ENCODE data around the gene RNASEH2A. TPM values are rescaled to one million over a fixed set of nuclear protein-coding genes. Genes with fewer than 3 reads are reported as not detected.

The RNASEH2A gene
- total RNA-seq, 1 donor, result 22.9 TPM

DNA sequence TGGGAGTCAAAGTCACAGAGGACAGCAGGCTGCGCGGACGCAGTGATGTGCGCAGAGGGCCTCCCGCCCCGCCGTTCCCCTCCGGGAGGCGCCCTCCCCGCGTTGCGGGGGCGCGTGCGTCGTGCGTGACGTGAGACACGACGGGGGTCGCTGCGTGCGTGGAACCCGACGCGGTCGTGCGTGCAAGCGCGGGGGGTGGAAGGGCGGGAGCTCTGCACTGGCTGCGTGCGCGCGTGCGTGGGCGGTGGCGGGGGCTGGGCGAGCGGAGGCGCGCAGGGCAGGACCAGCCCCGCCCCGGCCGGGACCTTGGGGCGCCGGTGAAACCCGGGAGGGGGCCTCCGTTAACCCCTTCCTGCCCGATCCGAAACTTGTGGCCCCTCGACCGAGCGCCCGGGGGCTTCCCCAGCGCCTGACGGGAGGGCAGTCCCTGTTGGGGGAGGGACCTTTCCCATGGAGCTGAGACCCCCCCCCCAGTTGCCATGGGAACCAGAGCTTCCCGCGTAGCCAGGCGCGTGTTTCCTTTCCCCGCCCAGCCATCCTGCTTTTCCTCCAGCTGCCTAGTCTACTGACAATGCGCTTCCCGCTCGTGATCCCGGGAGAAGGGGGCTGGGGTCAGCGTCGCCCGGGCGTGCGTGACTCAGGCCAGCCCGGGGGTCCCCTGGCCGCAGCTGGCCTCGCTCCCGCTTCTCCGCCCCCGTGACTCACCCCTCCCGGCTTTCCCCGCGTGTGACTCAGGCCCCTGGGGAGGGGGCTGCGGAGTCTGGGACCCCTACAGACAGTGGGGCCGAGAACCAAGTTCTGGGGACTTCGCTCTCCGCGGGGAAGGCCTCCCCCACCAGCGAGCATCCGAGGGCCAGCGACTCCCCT is 23.7 kb upstream of the RNASEH2A start:
- TF ChIP-seq, protein P1, sequence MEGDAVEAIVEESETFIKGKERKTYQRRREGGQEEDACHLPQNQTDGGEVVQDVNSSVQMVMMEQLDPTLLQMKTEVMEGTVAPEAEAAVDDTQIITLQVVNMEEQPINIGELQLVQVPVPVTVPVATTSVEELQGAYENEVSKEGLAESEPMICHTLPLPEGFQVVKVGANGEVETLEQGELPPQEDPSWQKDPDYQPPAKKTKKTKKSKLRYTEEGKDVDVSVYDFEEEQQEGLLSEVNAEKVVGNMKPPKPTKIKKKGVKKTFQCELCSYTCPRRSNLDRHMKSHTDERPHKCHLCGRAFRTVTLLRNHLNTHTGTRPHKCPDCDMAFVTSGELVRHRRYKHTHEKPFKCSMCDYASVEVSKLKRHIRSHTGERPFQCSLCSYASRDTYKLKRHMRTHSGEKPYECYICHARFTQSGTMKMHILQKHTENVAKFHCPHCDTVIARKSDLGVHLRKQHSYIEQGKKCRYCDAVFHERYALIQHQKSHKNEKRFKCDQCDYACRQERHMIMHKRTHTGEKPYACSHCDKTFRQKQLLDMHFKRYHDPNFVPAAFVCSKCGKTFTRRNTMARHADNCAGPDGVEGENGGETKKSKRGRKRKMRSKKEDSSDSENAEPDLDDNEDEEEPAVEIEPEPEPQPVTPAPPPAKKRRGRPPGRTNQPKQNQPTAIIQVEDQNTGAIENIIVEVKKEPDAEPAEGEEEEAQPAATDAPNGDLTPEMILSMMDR (IDR thresholded peaks at IDR 0.05; ENCODE audit: insufficient read depth, low read depth, low read length), result peak; percentile 17
- DNase-seq (ENCODE audit: low read depth), result peak; percentile 90
- H3K4me3 ChIP-seq (ENCODE audit: low read depth, low read length), result peak overlapping the region; percentile 57

DNA sequence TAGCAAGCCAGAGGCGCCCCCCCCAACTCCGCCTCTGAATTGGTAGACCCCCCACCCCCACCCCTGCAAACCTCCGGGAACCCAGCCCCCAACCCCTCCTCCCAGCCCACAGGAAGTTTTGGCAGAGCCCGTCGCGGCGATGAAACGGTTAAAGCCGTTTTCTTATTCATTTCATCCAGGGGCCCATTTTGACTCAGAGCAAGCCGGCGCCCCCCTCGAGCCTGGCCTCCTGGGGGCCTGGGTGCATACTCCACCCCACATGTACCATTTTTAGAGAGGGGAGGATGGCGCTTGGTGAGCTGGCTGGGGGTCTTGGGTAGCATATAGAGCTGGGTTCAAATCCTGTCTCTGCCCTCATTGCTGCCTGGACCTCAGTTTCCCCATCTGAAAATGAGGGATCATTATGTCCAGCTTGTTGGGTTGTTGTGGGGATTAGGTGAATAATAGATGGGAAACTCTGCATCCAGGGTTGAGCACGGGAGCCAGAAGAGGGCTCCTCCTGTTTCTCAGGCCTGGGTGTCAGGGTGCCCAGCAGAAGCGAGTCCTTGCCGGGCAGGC is 23.0 kb upstream of the RNASEH2A start:
- TF ChIP-seq, protein P1 (IDR thresholded peaks at IDR 0.05; ENCODE audit: insufficient read depth, low read depth, low read length), result no peak
- no peak for DNase-seq (ENCODE audit: low read depth)
- peak overlapping the region; percentile 57 for H3K4me3 ChIP-seq (ENCODE audit: low read depth, low read length)

DNA sequence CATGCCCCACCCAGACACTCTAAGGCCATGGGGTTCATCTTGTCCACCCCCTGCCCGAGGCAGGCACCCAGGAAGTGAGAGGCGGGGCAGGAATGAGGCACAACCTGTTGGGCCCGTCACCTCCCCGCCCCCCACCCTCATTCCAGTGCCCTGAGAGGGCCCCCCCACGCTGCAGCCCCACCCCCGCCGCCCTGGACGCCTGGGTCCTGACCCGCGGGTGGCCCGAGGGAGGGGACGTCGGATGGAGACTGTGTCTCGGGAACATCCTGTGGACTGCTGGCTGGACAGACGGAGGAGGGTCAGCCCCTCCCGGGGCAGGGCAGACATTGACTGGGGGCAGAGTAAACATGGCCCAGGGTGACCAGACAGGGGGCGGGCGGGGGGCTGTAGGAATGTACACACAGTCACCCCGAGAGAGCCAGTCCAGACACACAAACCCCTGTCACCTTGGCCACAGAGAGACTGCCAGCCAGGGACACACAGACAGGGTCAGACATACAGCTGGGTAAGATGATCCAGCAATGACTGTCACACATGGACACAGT is 22.5 kb upstream of the RNASEH2A start:
- TF ChIP-seq, protein P1 (IDR thresholded peaks at IDR 0.05; ENCODE audit: insufficient read depth, low read depth, low read length), result no peak

DNA sequence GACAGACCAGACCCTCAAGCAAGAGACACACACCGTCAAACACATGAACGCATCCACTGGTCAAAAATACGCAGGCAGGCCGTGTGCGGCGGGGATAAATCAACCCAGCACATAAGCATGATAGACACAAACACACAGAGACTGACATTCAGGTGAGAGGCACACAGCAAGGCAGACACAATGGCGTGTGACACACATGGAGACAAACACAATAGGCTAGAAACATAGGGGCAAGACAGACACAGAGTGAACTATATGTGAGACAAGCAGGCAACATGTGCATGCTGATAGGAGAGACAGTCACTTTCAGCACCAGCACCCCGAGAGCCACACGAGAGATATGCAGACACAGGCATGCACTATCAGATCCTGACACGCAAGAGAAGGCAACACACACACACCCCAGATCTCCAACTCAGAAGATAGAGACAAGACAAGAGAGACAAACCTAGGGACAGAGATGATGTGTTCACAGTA is 22.0 kb upstream of the RNASEH2A start:
- peak; percentile 63 for DNase-seq (ENCODE audit: low read depth)
- TF ChIP-seq, protein P1 (IDR thresholded peaks at IDR 0.05; ENCODE audit: insufficient read depth, low read depth, low read length), result no peak
- no peak overlapping the region for H3K4me3 ChIP-seq (ENCODE audit: low read depth, low read length)

More for the DNA sequence above, 22.5 kb upstream of the RNASEH2A start:
- H3K4me3 ChIP-seq (ENCODE audit: low read depth, low read length), result no peak overlapping the region
- peak; percentile 68 for DNase-seq (ENCODE audit: low read depth)

DNA sequence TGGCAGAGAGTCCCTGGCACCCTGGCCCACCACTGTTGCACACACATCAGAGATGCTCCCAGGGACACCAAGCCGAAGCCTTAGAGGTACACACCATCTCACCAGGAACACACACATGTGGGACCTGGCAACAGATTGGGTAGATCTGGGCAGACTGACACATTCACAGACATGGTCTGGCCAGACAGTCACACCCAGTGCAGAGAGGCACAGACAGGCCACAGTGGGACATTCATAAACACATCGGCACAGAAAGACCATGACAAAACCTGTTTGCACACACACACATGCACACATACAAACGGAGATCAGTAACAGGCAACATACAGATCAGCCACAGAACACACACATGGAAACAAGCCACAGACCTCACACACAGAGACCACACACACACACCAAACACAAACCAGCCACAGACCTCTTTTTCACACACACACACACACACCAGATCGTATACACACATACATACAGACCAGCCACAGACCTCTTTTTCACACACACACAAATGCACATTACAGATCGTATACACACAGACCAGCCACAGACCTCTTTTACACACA is 21.4 kb upstream of the RNASEH2A start:
- H3K4me3 ChIP-seq (ENCODE audit: low read depth, low read length), result no peak overlapping the region
- TF ChIP-seq, protein P1 (IDR thresholded peaks at IDR 0.05; ENCODE audit: insufficient read depth, low read depth, low read length), result no peak
- DNase-seq (ENCODE audit: low read depth), result peak; percentile 41

DNA sequence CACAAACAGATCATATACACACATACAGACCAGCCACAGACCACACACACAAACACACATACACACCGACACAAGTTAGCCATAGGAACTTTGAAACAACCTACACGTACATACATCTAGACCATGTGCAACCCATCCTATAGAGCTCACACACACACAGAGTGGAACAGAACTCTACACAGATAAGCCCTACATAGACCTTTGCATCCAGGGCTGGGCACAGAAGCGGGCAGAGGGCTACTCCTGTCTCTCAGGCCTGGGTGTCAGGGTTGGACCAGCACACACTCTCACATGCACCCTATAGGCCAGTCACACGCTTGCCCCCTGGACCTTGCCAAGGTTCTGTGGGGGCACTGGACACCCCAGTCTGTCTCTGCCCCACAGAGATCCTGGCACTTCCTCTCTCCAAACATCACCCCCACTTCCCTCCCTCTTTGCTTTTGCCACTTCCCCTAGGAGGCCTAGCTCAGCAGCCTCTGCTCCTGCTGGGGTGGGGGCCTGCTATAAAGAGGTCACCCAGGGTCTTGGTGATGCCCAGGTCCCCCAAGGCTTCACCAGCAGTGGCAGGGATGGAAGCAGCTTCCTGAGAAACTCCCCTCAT is 20.9 kb upstream of the RNASEH2A start:
- no peak overlapping the region for H3K4me3 ChIP-seq (ENCODE audit: low read depth, low read length)
- DNase-seq (ENCODE audit: low read depth), result no peak
- TF ChIP-seq, protein P1 (IDR thresholded peaks at IDR 0.05; ENCODE audit: insufficient read depth, low read depth, low read length), result no peak
